Measurements from ENCODE around the gene GAPDHS. TPM values are rescaled to one million over a fixed set of nuclear protein-coding genes. Genes with fewer than 3 reads are reported as not detected.

Gene GAPDHS
- total and polyA plus RNA-seq, 2 of the 4 experiments (the other 2 are of a cell fraction): not detected

DNA sequence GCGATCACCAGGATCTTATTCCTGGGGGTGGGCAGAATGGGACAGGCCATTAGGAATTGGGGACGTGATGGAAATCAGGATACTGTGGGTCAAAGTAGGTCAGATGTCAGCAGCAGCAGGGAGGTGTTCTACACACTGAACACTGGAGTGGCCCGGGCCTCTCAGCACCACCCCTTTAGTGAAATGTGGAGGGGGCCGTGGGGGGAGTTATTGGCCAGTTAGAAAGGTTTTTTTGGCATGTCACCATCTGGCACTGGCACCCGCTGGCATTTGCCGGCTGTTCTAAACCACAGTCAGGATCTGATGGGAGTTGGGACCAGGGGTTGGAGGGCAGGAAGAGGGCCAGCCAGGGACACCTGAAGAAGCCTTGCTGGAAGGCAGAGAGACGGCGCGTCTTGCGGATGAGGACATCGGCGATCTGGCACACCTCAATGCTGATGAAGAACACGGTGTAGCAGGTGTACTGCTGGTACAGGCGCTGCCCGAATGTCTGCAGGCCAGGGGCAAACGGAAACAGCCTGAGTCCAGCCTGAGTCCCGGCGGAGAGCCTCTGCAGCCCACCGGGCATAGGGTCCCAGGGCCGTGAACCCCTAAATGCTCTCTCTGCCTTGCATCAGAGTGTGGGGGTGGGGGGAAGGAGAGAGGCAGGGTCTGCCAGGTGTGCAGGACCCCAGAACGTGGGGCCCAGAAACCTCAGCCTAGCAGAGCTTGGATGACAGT, 18.0 kb downstream of the GAPDHS start:
- Histone ChIP-seq H3K27me3 (ENCODE audit: control insufficient read depth, insufficient read depth, low read length) (peaks cover 7% of the 10 kb centered on the region), H3K27ac (ENCODE audit: insufficient read depth, low read length) (no peak overlapping the region), H3K9ac (ENCODE audit: low read depth, low read length) (no peak overlapping the region), H3K4me3 (ENCODE audit: insufficient read depth, low read depth, low read length) (no peak overlapping the region), H4K20me1 (ENCODE audit: insufficient read depth, low read length) (0 out of 2 replicates have a peak, but pooled peaks cover 7% of the 10 kb centered on the region), H3K9me1 (ENCODE audit: insufficient read depth, low read length) (no peaks in the 10 kb centered on the region), H2AK5ac (ENCODE audit: low read depth, low read length) (no peak overlapping the region), H3K4ac (ENCODE audit: low read depth, low read length) (no peak overlapping the region), H4K5ac (ENCODE audit: low read depth, low read length) (no peak overlapping the region), H3K9me3 (ENCODE audit: control insufficient read depth, insufficient read depth, low read length) (no peaks in the 10 kb centered on the region), H3K18ac (ENCODE audit: low read depth, low read length) (no peak overlapping the region), H3K14ac (replicated peaks; ENCODE audit: low read depth, low read length) (no peak overlapping the region), H3K56ac (ENCODE audit: extremely low read depth, insufficient read depth, low read length) (no peak overlapping the region), H3K4me2 (ENCODE audit: low read depth, low read length) (no peak overlapping the region), H3K36me3 (ENCODE audit: control insufficient read depth, insufficient read depth, low read length) (peaks cover 4% of the 10 kb centered on the region; the same call in 1 of the 2 replicates), H3K4me1 (ENCODE audit: control insufficient read depth, insufficient read depth, low read length) (peaks cover 2% of the 10 kb centered on the region; the same call in 1 of the 2 replicates), H4K91ac (ENCODE audit: insufficient read depth, low read depth, low read length) (no peak overlapping the region), H2BK20ac (ENCODE audit: low read depth, low read length) (no peak overlapping the region), H4K8ac (ENCODE audit: low read depth in 2 of 2, low read length in 2 of 2) (no peak overlapping the region), H2BK120ac (ENCODE audit: low read depth, low read length) (no peak overlapping the region), H2BK5ac (ENCODE audit: low read depth, low read length, poor library complexity, severe bottlenecking) (no peak overlapping the region), H2AK9ac (replicated peaks; ENCODE audit: low read depth, low read length, poor library complexity) (no peak overlapping the region), H3K79me1 (ENCODE audit: low read depth in 1 of 2, low read length in 2 of 2) (peaks cover 12 to 18% of the 10 kb centered on the region in 2 experiments), H2AFZ (replicated peaks; ENCODE audit: low read length, poor library complexity) (no peak overlapping the region), H3K23ac (ENCODE audit: low read depth, low read length) (no peak overlapping the region), H2BK15ac (ENCODE audit: low read depth, low read length) (no peak overlapping the region)
- in situ Hi-C loops (cut with MboI; ENCODE audit: low sequenced_read_pairs): no loop called here
- DNase-seq (no peak), ATAC-seq (ENCODE audit: low read depth) (no peak)
- no TSS peak for BruUV-seq (replicated peaks)
- intact Hi-C loops (cut with micrococcal nuclease): no loop called here
- WGBS, 2 experiments (ENCODE audit: extremely low coverage in 2 of 2, insufficient read length in 1 of 2): 93% methylated on average over 14 of the region's 21 CpGs; no CpG with 5 or more reads in 1 of the 2 experiments
- dilution Hi-C loops (cut with HindIII; ENCODE audit: low sequenced_read_pairs, unreplicated experiment): no loop called here
- CTCF ChIA-PET: no interaction called here
- POLR2A ChIA-PET (ENCODE audit: unreplicated experiment): no interaction called here
- TF ChIP-seq, protein P1, sequence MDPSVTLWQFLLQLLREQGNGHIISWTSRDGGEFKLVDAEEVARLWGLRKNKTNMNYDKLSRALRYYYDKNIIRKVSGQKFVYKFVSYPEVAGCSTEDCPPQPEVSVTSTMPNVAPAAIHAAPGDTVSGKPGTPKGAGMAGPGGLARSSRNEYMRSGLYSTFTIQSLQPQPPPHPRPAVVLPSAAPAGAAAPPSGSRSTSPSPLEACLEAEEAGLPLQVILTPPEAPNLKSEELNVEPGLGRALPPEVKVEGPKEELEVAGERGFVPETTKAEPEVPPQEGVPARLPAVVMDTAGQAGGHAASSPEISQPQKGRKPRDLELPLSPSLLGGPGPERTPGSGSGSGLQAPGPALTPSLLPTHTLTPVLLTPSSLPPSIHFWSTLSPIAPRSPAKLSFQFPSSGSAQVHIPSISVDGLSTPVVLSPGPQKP (IDR thresholded peaks at IDR 0.05; ENCODE audit: borderline replicate concordance, low read depth, low read length): no peak
- no peak for TF ChIP-seq NFE2L2 (IDR thresholded peaks at IDR 0.05; ENCODE audit: low read depth, low read length)
